ENCODE data around the gene CXCL10.
"Not testable (repeated sequence)": the region's sequence is repeated elsewhere in the genome, so short reads cannot be mapped to it uniquely, and the experiment has no call there.

CXCL10 gene

GRCh38 chr4:76023389-76023788, at the start of gene CXCL10:
Gene CXCL10 (minus strand): TSS chr4:76023497. CDS start chr4:76023431, 66 bp downstream.
- no peak for DNase-seq

DNA sequence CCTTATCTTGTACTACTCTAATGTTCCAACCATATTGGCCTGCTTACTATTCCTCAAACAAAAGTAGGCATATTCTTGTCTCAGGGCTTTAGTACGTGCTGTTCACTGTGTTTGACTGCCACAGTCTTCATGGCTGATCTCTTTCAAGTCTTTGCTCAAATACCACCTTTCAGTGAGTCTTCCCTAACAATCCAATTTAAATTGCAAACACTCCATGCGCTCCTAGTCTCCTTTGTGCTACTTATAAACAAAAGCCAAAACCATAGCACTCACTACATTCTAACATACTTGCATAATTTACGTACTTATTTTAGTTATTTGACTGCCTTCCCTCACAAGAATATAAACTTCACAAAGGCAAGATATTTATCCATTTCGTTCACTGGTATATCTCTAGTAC, 49.5 kb upstream of the CXCL10 start:
- no peak for DNase-seq

- DNase-seq: peak; percentile 57
Observed at GRCh38 chr4:76067652-76068286, 44.5 kb upstream of the CXCL10 start.

- no peak for DNase-seq
Observed at GRCh38 chr4:76066546-76066945, 43.2 kb upstream of the CXCL10 start.

GRCh38 chr4:76061982-76062381, 38.7 kb upstream of the CXCL10 start:
- DNase-seq: no peak

- no peak for DNase-seq
Observed at GRCh38 chr4:76061421-76061820, 38.1 kb upstream of the CXCL10 start.

DNA sequence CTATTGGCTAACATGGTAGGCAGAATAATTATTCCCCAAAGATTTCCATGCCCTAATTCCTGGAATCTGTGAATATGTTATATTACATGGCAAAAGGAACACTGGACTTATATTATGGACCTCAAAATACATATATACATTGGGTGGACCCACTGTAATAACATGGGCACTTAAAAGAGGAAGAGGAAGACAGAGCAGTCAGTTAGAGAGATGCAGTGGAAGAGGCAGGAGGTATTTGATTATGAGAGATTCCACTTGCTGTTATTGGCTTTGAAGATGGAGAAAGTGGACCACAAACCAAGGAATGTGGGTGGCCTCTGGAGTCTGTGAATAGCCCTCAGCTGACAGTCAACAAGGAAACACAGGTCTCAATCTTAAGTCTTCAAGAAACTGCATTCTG, 37.2 kb upstream of the CXCL10 start:
- DNase-seq: no peak

- no peak for DNase-seq
Observed at GRCh38 chr4:76059750-76060149, 36.5 kb upstream of the CXCL10 start.

DNA sequence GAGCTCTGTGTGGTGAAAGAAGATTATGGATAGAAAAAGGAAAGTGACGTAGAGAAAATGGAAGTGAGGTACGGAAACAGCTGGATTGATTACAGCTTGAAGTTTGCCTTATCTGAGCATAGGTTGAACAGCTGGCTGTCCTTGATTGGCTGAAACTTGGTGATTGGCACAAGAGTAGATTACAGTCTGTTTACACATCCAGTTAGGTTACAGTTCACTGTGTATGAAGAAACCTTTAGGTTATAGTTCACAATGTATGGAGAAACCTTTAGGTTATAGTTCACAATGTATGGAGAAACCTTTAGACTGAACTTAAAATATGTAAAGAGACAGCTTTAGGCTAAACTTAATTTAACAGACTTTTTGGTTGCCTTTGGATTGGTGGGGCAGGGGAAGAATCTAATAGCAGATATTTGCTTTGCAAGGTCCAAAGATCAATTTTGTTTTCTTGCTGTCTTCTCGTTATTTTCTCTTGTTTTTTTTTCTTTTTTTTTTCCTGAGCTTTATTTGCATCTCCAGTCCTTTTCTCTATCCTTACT, 35.7 kb upstream of the CXCL10 start:
- no peak for DNase-seq

DNA sequence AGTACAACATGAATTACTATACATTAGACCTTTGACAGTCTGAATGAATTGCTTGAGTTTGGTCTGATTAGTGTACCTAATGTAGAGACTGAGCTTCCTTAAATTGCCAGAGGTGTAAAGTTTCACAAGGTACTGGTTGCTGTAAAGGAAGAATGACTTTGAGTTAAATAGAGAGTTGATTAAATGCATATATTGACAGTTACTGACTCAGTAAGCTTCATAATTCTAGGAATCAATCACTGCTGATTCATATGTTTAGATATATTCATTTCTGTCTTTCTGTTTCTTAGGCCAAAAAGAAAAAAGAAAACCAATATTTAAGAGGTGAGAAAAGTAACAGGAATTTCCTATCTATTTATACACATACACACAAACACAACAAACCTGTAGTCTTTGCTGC, 35.0 kb upstream of the CXCL10 start:
- DNase-seq: no peak

DNA sequence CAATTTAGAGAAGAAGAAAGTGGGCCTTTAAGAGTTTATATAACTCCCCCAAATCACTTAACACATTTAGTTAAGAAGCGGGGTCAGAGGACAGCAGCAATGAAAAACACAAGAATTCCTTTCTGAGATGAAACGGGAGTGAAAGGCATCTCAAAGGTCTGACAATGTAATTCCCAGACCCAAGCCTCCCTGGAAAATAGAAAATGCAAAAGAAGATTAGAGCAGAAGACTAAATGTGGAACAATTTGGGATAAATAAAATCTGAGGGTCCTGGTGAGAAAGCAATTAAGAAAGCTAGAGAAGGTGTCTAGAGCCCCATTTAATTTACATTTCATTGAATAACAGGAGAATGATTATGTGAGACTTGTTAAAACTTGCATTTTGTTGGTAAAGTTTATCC, 32.1 kb upstream of the CXCL10 start:
- DNase-seq: no peak

DNA sequence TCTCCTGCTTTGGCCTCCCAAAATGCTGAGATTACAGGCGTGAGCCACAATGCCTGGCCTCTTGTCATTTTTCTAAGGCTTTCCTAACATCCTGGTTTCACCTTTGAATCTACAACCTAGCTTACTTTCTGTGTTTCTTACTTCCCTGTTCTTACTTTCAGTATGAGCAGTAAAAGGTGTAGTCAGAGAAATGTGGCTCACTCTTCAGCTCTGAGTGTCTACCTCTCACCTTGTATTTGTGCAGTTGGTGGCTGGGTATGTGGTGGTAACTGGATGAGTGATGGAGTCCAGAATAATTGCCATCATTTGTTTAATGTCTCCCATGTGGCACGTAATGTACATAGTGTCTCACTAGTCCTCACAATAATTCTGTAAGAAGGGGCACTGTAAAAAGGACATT, 31.7 kb upstream of the CXCL10 start:
- no peak for DNase-seq

DNA sequence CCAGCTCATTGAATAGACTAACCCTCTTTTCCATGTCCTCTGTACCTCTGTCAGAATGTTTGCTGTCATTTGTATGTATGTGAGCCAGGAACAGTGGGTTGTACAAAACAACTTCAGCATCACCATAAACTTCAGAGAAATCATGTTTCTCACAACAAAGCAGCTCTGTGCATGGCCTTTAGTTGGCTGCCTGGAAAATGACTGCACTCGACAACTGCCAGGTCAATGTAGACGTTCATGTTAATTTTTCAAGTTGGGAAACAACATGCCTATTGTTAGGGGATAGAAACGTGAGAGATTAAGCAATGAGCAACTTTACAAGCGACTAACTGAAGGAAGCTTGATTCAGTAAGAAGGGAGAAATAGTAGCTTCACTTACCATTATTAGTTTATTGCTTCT, 30.4 kb upstream of the CXCL10 start:
- peak; percentile 34 for DNase-seq

GRCh38 chr4:76050560-76051050, 27.3 kb upstream of the CXCL10 start:
- DNase-seq: not testable (repeated sequence)

DNA sequence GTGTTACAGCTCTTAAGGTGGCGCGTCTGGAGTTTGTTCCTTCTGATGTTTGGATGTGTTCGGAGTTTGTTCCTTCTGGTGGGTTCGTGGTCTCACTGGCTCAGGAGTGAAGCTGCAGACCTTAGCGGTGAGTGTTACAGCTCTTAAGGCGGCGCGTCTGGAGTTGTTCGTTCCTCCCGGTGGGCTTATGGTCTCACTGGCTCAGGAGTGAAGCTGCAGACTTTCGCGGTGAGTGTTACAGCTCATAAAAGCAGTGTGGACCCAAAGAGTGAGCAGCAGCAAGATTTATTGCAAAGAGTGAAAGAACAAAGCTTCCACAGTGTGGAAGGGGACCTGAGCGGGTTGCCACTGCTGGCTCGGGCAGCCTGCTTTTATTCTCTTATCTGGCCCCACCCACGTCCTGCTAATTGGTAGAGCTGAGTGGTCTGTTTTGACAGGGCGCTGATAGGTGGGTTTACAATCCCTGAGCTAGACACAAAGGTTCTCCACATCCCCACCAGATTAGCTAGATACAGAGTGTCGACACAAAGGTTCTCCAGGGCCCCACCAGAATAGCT, 26.6 kb upstream of the CXCL10 start:
- not testable (repeated sequence) for DNase-seq

- not testable (repeated sequence) for DNase-seq
Observed at GRCh38 chr4:76044686-76045085, 21.4 kb upstream of the CXCL10 start.

DNA sequence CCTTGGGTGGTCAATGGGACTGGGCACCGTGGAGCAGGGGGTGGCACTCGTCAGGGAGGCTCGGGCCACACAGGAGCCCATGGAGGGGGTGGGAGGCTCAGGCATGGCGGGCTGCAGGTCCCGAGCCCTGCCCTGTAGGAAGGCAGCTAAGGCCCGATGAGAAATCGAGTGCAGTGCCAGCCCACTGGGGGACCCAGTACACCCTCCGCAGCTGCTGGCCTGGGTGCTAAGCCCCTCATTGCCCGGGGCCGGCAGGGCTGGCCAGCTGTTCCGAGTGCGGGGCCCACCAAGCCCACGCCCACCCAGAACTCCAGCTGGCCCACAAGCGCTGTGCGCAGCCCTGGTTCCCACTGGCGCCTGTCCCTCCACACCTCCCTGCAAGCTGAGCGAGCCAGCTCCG, 20.0 kb upstream of the CXCL10 start:
- DNase-seq: not testable (repeated sequence)

DNA sequence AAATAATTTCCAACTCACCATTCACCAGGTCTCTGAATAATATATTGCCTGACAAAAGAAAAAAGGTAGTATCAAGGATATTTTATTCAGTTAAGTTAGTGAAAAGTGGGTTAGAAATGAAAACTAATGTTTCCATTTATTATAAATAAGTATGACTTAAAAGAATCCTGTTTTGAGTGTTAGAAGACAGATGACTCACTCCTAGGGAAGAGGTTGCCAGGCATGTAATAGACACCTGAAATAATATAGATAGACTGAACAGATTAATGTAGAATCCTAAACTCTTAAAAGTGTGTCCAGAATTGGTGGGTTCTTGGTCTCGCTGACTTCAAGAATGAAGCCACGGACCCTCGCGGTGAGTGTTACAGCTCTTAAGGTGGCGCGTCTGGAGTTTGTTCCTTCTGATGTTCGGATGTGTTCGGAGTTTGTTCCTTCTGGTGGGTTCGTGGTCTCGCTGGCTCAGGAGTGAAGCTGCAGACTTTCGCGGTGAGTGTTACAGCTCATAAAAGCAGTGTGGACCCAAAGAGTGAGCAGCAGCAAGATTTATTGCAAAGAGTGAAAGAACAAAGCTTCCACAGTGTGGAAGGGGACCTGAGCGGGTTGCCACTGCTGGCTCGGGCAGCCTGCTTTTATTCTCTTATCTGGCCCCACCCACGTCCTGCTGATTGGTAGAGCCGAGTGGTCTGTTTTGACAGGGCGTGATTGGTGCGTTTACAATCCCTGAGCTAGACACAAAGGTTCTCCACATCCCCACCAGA, 19.1 kb upstream of the CXCL10 start:
- DNase-seq: not testable (repeated sequence)

GRCh38 chr4:76036855-76037254, 13.6 kb upstream of the CXCL10 start:
- no peak for DNase-seq

DNA sequence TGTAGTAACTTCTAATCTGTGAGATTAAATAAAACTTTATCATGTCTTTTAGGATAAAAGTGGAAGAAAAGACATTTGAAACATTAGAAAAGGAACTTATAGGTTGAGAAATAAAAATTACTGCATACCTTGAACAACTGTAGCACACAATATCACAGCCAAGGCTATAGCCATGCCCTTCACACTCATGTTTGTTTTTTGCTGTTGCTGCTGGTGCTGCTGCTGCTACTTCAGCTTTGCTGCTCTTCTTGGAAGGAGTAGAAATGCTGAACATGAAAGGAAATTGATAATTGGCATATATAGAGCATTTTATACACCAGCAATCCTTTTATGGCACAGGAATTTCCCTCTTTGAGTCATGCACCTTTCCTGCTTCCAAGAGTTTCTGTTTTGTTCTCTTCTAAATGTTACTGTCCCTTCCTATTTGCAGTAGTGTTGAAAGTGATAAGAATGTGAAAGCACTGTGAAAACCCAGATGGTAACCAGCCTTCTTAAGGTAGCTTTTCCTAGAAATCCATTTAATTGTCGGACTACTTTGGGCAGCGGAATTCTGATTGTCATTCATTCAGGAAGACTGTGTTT, 12.6 kb upstream of the CXCL10 start, which contains the start of gene CXCL11:
CXCL11 (minus strand) TSS at position 272 of the 582 bp plus-strand sequence; CDS start at position 189, 83 bp downstream.
- DNase-seq: no peak

GRCh38 chr4:76035141-76035540, 11.8 kb upstream of the CXCL10 start:
- DNase-seq: no peak

GRCh38 chr4:76029300-76029699, 6.0 kb upstream of the CXCL10 start:
- DNase-seq: no peak

DNA sequence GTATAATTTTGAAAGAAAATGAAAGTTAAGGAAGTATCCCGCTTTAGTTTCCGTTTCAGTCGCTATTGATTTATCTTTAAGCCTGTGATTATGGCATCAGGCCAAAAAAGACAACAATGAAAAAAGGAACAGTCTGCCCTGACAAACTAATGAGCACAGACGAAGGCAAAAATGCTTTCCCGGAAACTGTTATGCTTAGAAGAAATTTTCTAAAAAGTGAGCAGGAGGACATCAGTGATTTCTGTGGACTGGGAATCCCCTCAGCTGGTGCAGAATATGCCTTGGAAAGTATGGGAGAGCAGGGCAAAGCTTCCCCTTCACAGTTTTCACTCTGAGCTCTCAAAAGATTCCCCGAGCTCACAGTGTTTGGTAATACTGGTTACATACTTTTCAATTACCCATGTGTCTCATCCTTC, 5.1 kb upstream of the CXCL10 start:
- DNase-seq: peak; percentile 20

All from retina (tissue), 1 donor.